Trophoblast cell (in vitro differentiated cells and primary cell): ENCODE results near the gene RANBP10.

Source experiments
- DNase-seq, 2 donors: peaks; one replicate each; pipeline ENCODE4 v3.0.0-alpha.2; 2016
- H2AFZ ChIP-seq: 2 replicates; pipeline ENCODE4 v1.6.1; 2013; ENCODE audit warnings: low read length, moderate library complexity, mild to moderate bottlenecking; ENCODE audit not compliant: insufficient read depth, poor library complexity
- H2AK5ac ChIP-seq: 2 replicates; pipeline ENCODE4 v1.6.1; 2013; ENCODE audit warnings: mild to moderate bottlenecking, low read length
- H2BK120ac ChIP-seq: 2 replicates; pipeline ENCODE4 v1.6.1; 2013; ENCODE audit warnings: low read length, mild to moderate bottlenecking, moderate library complexity; ENCODE audit not compliant: insufficient read depth, poor library complexity
- H2BK12ac ChIP-seq: 2 replicates; pipeline ENCODE4 v1.6.1; 2013; ENCODE audit warnings: mild to moderate bottlenecking, low read length, moderate library complexity
- H2BK5ac ChIP-seq: 2 replicates; pipeline ENCODE4 v1.6.1; 2013; ENCODE audit warnings: low read length, low read depth, moderate library complexity, mild to moderate bottlenecking; ENCODE audit not compliant: poor library complexity
- H3K14ac ChIP-seq: 2 replicates; pipeline ENCODE4 v1.6.1; 2013; ENCODE audit warnings: mild to moderate bottlenecking, low read length
- H3K18ac ChIP-seq: 2 replicates; pipeline ENCODE4 v1.6.1; 2013; ENCODE audit warnings: mild to moderate bottlenecking, low read length
- H3K23ac ChIP-seq: 2 replicates; pipeline ENCODE4 v1.6.1; 2013; ENCODE audit warnings: low read length
- H3K27ac ChIP-seq: 2 replicates; pipeline ENCODE4 v1.5.1; 2013; ENCODE audit warnings: low read depth, mild to moderate bottlenecking, inconsistent platforms, low read length, moderate library complexity
- H3K27me3 ChIP-seq: 2 replicates; pipeline ENCODE4 v1.6.1; 2013; ENCODE audit warnings: inconsistent platforms, mild to moderate bottlenecking, low read length, moderate library complexity; ENCODE audit not compliant: insufficient read depth
- H3K36me3 ChIP-seq, 2 experiments: 1 replicate in 1 of 2; 2 replicates in 1 of 2; pipeline ENCODE4 v1.6.1; 2013; ENCODE audit warnings: low read length in 2 of 2, mild to moderate bottlenecking in 2 of 2, moderate library complexity in 1 of 2; ENCODE audit not compliant: insufficient read depth in 2 of 2, control insufficient read depth in 1 of 2
- H3K4ac ChIP-seq: 2 replicates; pipeline ENCODE4 v1.6.1; 2013; ENCODE audit warnings: low read depth, mild to moderate bottlenecking, low read length, moderate library complexity
- H3K4me1 ChIP-seq, 2 experiments: 1 replicate in 1 of 2; 2 replicates in 1 of 2; pipeline ENCODE4 v1.6.1; 2013; ENCODE audit warnings: low read length in 2 of 2, mild to moderate bottlenecking in 2 of 2, moderate library complexity in 1 of 2; ENCODE audit not compliant: insufficient read depth in 2 of 2, control insufficient read depth in 1 of 2
- H3K4me2 ChIP-seq: 2 replicates; pipeline ENCODE4 v1.6.1; 2013; ENCODE audit warnings: inconsistent platforms, mild to moderate bottlenecking, low read length, moderate library complexity
- H3K4me3 ChIP-seq: 2 replicates; pipeline ENCODE4 v1.5.1; 2013; ENCODE audit warnings: mild to moderate bottlenecking, low read depth, low read length, inconsistent platforms
- H3K79me1 ChIP-seq: one replicate; pipeline ENCODE4 v1.6.1; 2013; ENCODE audit warnings: low read length
- H3K79me2 ChIP-seq: 2 replicates; pipeline ENCODE4 v1.6.1; 2013; ENCODE audit warnings: low read length, mild to moderate bottlenecking; ENCODE audit not compliant: control insufficient read depth, insufficient read depth, poor library complexity
- H3K9ac ChIP-seq: 2 replicates; pipeline ENCODE4 v1.6.1; 2013; ENCODE audit warnings: mild to moderate bottlenecking, low read length
- H3K9me3 ChIP-seq: 2 replicates; pipeline ENCODE4 v1.6.1; 2013; ENCODE audit warnings: low read depth, mild to moderate bottlenecking, control low read depth, inconsistent platforms, low read length; ENCODE audit not compliant: insufficient read depth
- H4K12ac ChIP-seq: 2 replicates; pipeline ENCODE4 v1.6.1; 2013; ENCODE audit warnings: low read depth, mild to moderate bottlenecking, low read length, moderate library complexity
- H4K8ac ChIP-seq: 2 replicates; pipeline ENCODE4 v1.6.1; 2013; ENCODE audit warnings: low read depth, mild to moderate bottlenecking, low read length, moderate library complexity
- H4K91ac ChIP-seq: one replicate; pipeline ENCODE4 v1.6.1; 2013; ENCODE audit warnings: low read depth, mild to moderate bottlenecking, low read length, moderate library complexity
- WGBS: extraction: QIAGEN DNeasy Blood & Tissue Kit; methylation state at CpG from one replicate; pipeline ENCODE4 v1.1.7; 2013; ENCODE audit warnings: missing lambda C conversion rate; ENCODE audit not compliant: insufficient read length, insufficient coverage; ENCODE audit errors: extremely low coverage; 5-methylcytosine and 5-hydroxymethylcytosine counted together

RANBP10 gene

DNA sequence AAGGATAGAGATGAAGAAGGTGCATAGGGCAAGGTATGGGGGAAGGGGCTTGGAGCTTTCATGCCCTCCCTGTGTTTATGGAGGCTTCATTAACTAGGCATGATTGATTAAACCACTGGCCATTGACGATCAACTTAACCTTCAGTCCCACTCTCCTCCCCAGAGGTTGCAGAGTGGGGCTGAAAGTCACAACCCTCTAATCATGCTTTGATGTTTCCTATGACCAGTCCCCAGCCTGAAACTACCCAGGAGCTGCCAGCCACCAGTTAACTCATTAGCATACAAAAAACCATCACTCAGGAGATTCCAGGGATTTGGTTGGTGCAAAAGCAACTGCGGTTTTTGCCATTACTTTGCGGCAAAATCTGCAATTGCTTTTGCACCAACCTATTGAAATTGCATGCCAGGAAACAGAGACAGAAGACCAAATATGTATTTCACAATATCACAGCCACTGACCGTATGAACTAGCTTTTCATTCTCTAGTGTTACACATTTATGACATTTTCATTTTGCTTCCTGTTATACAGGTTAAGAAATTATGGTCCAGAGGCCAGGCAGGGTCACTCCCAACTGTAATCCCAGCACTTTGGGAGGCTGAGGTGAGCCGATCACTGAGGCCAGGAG is 92.6 kb downstream of the RANBP10 start:
- no CpG with 5 or more reads among the region's 5 CpGs for WGBS
- no peak overlapping the region for H3K4me3 ChIP-seq

GRCh38 chr16:67710607-67711006 is 95.8 kb downstream of the RANBP10 start:
- Histone ChIP-seq H3K36me3 (no peaks in the 10 kb centered on the region), H3K79me2 (no peaks in the 10 kb centered on the region), H3K9me3 (no peaks in the 10 kb centered on the region), H3K4ac (no peak overlapping the region), H3K18ac (no peak overlapping the region), H4K91ac (no peak overlapping the region), H3K4me1 (peaks cover 0 to 5% of the 10 kb centered on the region in 2 experiments), H3K23ac (no peak overlapping the region), H4K8ac (no peak overlapping the region), H3K27ac (no peak overlapping the region), H3K4me2 (no peak overlapping the region), H3K79me1 (no peaks in the 10 kb centered on the region), H2BK12ac (no peak overlapping the region), H2AFZ (no peak overlapping the region), H3K9ac (no peak overlapping the region), H3K27me3 (no peaks in the 10 kb centered on the region), H2BK5ac (no peak overlapping the region), H4K12ac (no peak overlapping the region), H2BK120ac (no peak overlapping the region), H3K14ac (no peak overlapping the region), H3K4me3 (no peak overlapping the region), H2AK5ac (no peak overlapping the region)
- DNase-seq = no peak
- WGBS = no CpG with 5 or more reads among the region's 6 CpGs

More for the DNA sequence above, 92.6 kb downstream of the RANBP10 start:
- H2AFZ ChIP-seq = no peak overlapping the region
- H4K91ac ChIP-seq = no peak overlapping the region
- H3K14ac ChIP-seq = no peak overlapping the region
- H2BK5ac ChIP-seq = no peak overlapping the region
- no peak overlapping the region for H3K4ac ChIP-seq
- H3K27ac ChIP-seq = no peak overlapping the region
- H4K12ac ChIP-seq = no peak overlapping the region
- no peak overlapping the region for H4K8ac ChIP-seq
- no peak overlapping the region for H2AK5ac ChIP-seq
- H3K4me1 ChIP-seq = peaks cover 0 to 6% of the 10 kb centered on the region in 2 experiments
- no peaks in the 10 kb centered on the region for H3K36me3 ChIP-seq
- peaks cover 4% of the 10 kb centered on the region for H3K79me2 ChIP-seq
- no peaks in the 10 kb centered on the region for H3K9me3 ChIP-seq
- H3K18ac ChIP-seq = no peak overlapping the region
- no peak for DNase-seq
- H3K79me1 ChIP-seq = peaks cover 2% of the 10 kb centered on the region
- no peak overlapping the region for H3K23ac ChIP-seq
- no peak overlapping the region for H2BK12ac ChIP-seq
- H3K27me3 ChIP-seq = no peaks in the 10 kb centered on the region
- no peak overlapping the region for H3K9ac ChIP-seq
- no peak overlapping the region for H3K4me2 ChIP-seq
- no peak overlapping the region for H2BK120ac ChIP-seq

GRCh38 chr16:67709050-67709449 is 97.3 kb downstream of the RANBP10 start:
- H3K9me3 ChIP-seq = no peaks in the 10 kb centered on the region
- H4K12ac ChIP-seq = no peak overlapping the region
- DNase-seq = no peak
- WGBS = no CpG with 5 or more reads among the region's 1 CpG
- H3K36me3 ChIP-seq = no peaks in the 10 kb centered on the region
- no peak overlapping the region for H2BK120ac ChIP-seq
- no peaks in the 10 kb centered on the region for H3K79me1 ChIP-seq
- H3K9ac ChIP-seq = no peak overlapping the region
- H3K4me1 ChIP-seq = peaks cover 0 to 5% of the 10 kb centered on the region in 2 experiments
- H2AFZ ChIP-seq = no peak overlapping the region
- no peak overlapping the region for H3K14ac ChIP-seq
- H2BK12ac ChIP-seq = no peak overlapping the region
- H4K8ac ChIP-seq = no peak overlapping the region
- H4K91ac ChIP-seq = no peak overlapping the region
- no peaks in the 10 kb centered on the region for H3K27me3 ChIP-seq
- no peaks in the 10 kb centered on the region for H3K79me2 ChIP-seq
- no peak overlapping the region for H3K4ac ChIP-seq
- no peak overlapping the region for H2BK5ac ChIP-seq
- H3K4me3 ChIP-seq = no peak overlapping the region
- no peak overlapping the region for H3K4me2 ChIP-seq
- no peak overlapping the region for H3K23ac ChIP-seq
- H2AK5ac ChIP-seq = no peak overlapping the region
- H3K27ac ChIP-seq = no peak overlapping the region
- no peak overlapping the region for H3K18ac ChIP-seq

- Histone ChIP-seq H3K4me1 (peaks cover 0 to 5% of the 10 kb centered on the region in 2 experiments), H3K36me3 (no peaks in the 10 kb centered on the region), H3K23ac (no peak overlapping the region), H3K4me3 (no peak overlapping the region), H2AK5ac (no peak overlapping the region), H3K27me3 (no peaks in the 10 kb centered on the region), H3K14ac (no peak overlapping the region), H3K79me1 (no peaks in the 10 kb centered on the region), H2BK12ac (no peak overlapping the region), H4K91ac (no peak overlapping the region), H2BK120ac (no peak overlapping the region), H3K18ac (no peak overlapping the region), H3K79me2 (no peaks in the 10 kb centered on the region), H2BK5ac (no peak overlapping the region), H3K9me3 (no peaks in the 10 kb centered on the region), H4K8ac (no peak overlapping the region), H3K9ac (no peak overlapping the region), H3K4me2 (no peak overlapping the region), H3K27ac (no peak overlapping the region), H4K12ac (no peak overlapping the region), H2AFZ (no peak overlapping the region), H3K4ac (no peak overlapping the region)
- no CpG with 5 or more reads among the region's 2 CpGs for WGBS
- DNase-seq = no peak
Observed at GRCh38 chr16:67708368-67708771, 98.0 kb downstream of the RANBP10 start.
